ENCODE data around the gene PRAMEF13.
"Not testable (repeated sequence)": the region's sequence is repeated elsewhere in the genome, so short reads cannot be mapped to it uniquely, and the experiment has no call there.

DNA sequence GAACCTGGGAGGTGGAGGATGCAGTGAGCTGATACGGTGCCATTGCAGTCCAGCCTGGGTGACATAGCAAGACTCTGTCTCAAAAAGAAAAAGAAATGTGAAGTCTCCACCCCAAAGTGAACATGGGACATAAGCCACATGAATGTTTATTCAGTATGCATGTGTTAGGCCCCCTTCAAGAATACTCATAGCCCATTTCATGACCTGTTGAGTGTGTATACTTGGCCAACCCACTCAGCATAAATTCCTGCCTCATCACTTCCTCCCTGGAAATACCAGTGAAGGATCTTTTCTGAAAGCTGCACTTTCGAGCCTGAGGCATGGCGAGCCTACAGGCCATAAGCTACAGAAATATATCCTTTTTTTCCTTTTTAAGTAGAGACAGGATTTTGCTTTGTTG, 18.0 kb upstream of the PRAMEF13 start:
- TF ChIP-seq EGR1 (IDR thresholded peaks at IDR 0.05; ENCODE audit: low read depth in 2 of 2); CTCF (IDR thresholded peaks at IDR 0.05; ENCODE audit: low read depth, low read length, missing input control); YY1 (IDR thresholded peaks at IDR 0.05); GABPA (IDR thresholded peaks at IDR 0.05 in 1 of 2, conservative IDR thresholded peaks at IDR 0.05 in 1 of 2): not testable (repeated sequence)
- TF ChIP-seq, protein P1, sequence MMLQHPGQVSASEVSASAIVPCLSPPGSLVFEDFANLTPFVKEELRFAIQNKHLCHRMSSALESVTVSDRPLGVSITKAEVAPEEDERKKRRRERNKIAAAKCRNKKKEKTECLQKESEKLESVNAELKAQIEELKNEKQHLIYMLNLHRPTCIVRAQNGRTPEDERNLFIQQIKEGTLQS (IDR thresholded peaks at IDR 0.05): not testable (repeated sequence)
- TF ChIP-seq, protein P2, sequence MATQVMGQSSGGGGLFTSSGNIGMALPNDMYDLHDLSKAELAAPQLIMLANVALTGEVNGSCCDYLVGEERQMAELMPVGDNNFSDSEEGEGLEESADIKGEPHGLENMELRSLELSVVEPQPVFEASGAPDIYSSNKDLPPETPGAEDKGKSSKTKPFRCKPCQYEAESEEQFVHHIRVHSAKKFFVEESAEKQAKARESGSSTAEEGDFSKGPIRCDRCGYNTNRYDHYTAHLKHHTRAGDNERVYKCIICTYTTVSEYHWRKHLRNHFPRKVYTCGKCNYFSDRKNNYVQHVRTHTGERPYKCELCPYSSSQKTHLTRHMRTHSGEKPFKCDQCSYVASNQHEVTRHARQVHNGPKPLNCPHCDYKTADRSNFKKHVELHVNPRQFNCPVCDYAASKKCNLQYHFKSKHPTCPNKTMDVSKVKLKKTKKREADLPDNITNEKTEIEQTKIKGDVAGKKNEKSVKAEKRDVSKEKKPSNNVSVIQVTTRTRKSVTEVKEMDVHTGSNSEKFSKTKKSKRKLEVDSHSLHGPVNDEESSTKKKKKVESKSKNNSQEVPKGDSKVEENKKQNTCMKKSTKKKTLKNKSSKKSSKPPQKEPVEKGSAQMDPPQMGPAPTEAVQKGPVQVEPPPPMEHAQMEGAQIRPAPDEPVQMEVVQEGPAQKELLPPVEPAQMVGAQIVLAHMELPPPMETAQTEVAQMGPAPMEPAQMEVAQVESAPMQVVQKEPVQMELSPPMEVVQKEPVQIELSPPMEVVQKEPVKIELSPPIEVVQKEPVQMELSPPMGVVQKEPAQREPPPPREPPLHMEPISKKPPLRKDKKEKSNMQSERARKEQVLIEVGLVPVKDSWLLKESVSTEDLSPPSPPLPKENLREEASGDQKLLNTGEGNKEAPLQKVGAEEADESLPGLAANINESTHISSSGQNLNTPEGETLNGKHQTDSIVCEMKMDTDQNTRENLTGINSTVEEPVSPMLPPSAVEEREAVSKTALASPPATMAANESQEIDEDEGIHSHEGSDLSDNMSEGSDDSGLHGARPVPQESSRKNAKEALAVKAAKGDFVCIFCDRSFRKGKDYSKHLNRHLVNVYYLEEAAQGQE (IDR thresholded peaks at IDR 0.05): not testable (repeated sequence)
